Measurements from ENCODE around the gene PC.

Gene PC

DNA sequence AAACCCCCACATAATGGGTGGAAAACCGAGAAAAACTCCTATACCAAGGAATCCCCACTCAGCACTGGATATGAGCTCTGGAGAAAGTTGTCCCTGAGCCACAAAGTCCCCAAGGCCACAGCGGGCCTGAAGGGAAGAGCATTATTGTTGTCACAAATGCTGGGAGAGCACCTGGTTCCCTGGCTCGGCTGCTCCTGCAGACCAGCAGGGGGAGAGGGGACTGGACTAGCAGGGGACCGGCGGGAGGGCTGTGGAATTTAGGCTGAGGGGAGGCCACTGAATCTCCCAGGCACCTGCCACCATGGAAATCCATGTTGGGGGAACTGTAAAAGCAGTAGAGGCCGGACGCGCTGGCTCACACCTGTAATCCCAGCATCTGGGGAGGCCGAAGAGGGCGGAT, 7.0 kb downstream of the PC start:
- H3K27me3 ChIP-seq (ENCODE audit: low read depth, low read length): no peaks in the 10 kb centered on the region
- no peaks in the 10 kb centered on the region for H3K9me3 ChIP-seq (ENCODE audit: control insufficient read depth in 1 of 2, low read length in 2 of 2)
- no peaks in the 10 kb centered on the region for H3K4me1 ChIP-seq (ENCODE audit: control insufficient read depth in 1 of 2, insufficient read depth in 2 of 2, low read length in 2 of 2)
- no peaks in the 10 kb centered on the region for H3K36me3 ChIP-seq (ENCODE audit: control insufficient read depth in 1 of 2, insufficient read depth in 2 of 2, low read length in 2 of 2)
- no peak overlapping the region for H3K4me3 ChIP-seq (ENCODE audit: low read depth in 1 of 2, low read length in 2 of 2)
- H3K27ac ChIP-seq (ENCODE audit: low read length): no peak overlapping the region

DNA sequence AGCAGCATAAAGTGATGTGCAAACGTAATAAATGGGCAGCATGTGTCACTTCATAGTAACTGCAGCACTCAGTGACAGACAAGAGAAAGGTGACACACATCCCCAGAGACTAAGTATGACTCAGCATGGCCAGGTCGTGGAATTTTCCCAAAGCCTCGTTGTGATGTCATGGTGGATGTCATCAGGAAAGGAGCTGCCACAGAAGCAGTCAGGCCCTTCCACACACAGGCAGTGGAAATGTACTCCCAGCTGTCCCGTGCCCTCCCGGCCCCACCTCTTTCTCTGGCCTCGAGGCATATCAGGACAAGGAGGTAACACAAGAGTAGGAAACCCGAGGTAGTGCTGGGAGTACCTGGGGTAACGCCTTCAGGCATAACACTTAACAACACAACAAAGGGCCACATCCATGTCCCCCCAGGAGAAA, 8.1 kb downstream of the PC start:
- Histone ChIP-seq H3K27me3 (ENCODE audit: low read depth, low read length) (no peaks in the 10 kb centered on the region), H3K4me1 (ENCODE audit: control insufficient read depth in 1 of 2, insufficient read depth in 2 of 2, low read length in 2 of 2) (no peaks in the 10 kb centered on the region), H3K9me3 (ENCODE audit: control insufficient read depth in 1 of 2, low read length in 2 of 2) (no peaks in the 10 kb centered on the region), H3K36me3 (ENCODE audit: control insufficient read depth in 1 of 2, insufficient read depth in 2 of 2, low read length in 2 of 2) (no peaks in the 10 kb centered on the region), H3K27ac (ENCODE audit: low read length) (no peak overlapping the region), H3K4me3 (ENCODE audit: low read depth in 1 of 2, low read length in 2 of 2) (no peak overlapping the region)

DNA sequence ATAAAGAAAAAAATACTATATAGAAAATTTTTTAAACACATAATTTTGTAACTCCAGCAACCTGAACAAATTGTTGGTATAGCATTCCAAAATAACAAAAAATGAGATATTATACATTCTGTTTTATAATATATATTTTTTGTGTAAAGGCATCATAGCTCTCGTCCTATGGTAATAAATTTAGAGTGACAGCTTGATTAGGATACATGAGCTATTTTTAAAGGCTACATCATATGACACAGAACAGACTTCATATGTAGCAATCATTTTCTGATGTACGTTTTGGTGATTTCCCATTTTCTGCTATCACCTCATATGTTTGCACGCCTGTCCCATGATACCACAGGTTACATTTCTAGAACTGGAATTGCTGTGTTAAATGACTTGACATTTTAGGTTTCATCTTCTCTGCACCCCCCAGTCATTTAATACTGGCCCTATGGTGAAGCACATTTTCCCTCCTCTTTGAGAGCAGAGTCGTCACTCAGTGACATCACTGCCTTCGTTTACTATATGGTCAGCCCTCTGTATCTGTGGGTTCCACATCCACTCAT, 19.5 kb downstream of the PC start:
- H3K27me3 ChIP-seq (ENCODE audit: low read depth, low read length): no peaks in the 10 kb centered on the region
- no peaks in the 10 kb centered on the region for H3K9me3 ChIP-seq (ENCODE audit: control insufficient read depth in 1 of 2, low read length in 2 of 2)
- no peaks in the 10 kb centered on the region for H3K4me1 ChIP-seq (ENCODE audit: control insufficient read depth in 1 of 2, insufficient read depth in 2 of 2, low read length in 2 of 2)
- no peaks in the 10 kb centered on the region for H3K36me3 ChIP-seq (ENCODE audit: control insufficient read depth in 1 of 2, insufficient read depth in 2 of 2, low read length in 2 of 2)
- H3K4me3 ChIP-seq (ENCODE audit: low read depth in 1 of 2, low read length in 2 of 2): no peak overlapping the region
- H3K27ac ChIP-seq (ENCODE audit: low read length): no peak overlapping the region

DNA sequence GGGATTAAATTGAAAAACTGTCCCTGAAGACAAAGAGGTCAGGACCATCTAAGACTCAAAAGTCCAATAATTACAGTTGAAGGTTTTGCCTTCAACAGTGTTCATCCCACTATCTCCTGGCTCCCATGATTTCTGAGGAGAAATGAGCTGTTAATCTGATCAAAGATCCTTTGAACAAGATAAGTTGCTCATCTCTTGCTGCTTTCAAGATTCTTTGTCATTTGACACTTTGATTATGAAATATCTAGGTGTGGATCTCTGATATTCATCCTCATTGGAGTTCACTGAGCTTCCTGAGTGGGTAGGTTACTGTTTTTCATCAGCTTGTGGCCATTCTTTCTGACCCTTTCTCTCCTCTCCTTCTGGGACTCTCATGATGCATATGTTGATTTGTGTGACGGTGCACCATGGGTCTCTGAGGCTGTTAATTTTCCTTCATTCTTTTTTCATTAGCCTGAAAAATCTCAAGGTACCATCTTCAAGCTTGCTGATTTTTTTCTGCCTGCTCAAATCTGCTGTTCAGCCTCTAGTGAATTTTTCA, 20.9 kb downstream of the PC start:
- Histone ChIP-seq H3K27me3 (ENCODE audit: low read depth, low read length) (no peaks in the 10 kb centered on the region), H3K27ac (ENCODE audit: low read length) (no peak overlapping the region), H3K4me3 (ENCODE audit: low read depth in 1 of 2, low read length in 2 of 2) (no peak overlapping the region), H3K9me3 (ENCODE audit: control insufficient read depth in 1 of 2, low read length in 2 of 2) (no peaks in the 10 kb centered on the region), H3K4me1 (ENCODE audit: control insufficient read depth in 1 of 2, insufficient read depth in 2 of 2, low read length in 2 of 2) (no peaks in the 10 kb centered on the region), H3K36me3 (ENCODE audit: control insufficient read depth in 1 of 2, insufficient read depth in 2 of 2, low read length in 2 of 2) (no peaks in the 10 kb centered on the region)

DNA sequence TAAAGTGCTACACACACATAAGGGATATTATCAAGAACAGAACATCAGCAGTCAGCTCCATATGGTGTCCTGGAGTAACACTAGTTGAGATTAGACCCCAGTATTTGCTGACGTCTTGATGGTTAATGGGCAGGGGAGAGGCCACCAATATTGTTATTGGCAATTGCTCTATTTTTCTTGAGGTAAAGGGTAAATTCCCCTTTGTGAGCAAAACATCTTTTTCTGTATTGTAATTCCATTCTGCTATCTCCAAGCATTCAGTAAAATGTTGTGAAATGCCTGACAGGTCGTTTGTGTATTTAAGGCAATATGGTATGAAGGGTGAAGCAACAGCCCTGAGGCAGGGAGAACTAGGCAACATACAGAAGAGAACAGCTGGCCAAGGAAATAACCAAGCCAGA, 21.9 kb downstream of the PC start:
- Histone ChIP-seq H3K4me1 (ENCODE audit: control insufficient read depth in 1 of 2, insufficient read depth in 2 of 2, low read length in 2 of 2) (no peaks in the 10 kb centered on the region), H3K4me3 (ENCODE audit: low read depth in 1 of 2, low read length in 2 of 2) (no peak overlapping the region)

DNA sequence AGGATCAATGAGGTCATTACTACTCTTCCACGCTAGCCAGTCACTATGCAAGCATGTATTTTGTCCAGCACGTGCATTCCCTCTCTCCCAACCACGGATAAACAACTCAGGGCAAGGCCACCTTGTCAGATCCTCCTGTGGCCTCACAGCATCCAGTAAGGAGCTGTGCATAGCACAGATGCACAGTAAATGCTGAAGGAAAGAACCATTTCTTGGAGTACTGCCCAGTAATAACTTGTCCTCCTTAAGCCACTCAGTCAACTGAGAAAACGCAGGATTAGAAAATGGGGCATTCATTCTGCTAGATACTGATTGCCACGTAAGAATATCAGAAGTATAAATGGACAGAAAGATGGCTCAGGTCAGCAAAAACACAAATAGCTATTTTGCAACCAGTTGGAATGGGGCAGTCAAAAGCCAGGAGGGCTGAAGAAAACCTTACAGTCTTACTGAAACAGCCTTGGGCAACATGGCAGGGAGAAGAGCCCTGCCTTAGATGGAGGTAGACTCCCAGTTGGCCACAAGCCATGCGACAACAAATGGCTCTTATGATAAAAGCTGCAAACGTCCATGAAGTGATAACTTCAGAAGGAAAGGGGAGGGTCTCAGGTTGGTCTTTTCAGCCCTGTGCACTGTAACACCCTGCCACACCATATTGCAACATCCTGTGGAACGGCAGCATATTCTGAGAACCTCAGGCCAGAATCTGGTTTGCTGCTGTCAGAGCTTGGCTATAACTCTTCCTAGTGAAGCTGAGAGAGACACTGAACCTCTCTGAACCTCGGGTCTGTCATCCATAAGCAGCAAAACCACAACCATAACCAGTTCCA, 23.0 kb downstream of the PC start:
- no peaks in the 10 kb centered on the region for H3K9me3 ChIP-seq (ENCODE audit: control insufficient read depth in 1 of 2, low read length in 2 of 2)
- no peak overlapping the region for H3K4me3 ChIP-seq (ENCODE audit: low read depth in 1 of 2, low read length in 2 of 2)
- no peaks in the 10 kb centered on the region for H3K4me1 ChIP-seq (ENCODE audit: control insufficient read depth in 1 of 2, insufficient read depth in 2 of 2, low read length in 2 of 2)
- H3K36me3 ChIP-seq (ENCODE audit: control insufficient read depth in 1 of 2, insufficient read depth in 2 of 2, low read length in 2 of 2): no peaks in the 10 kb centered on the region
- no peaks in the 10 kb centered on the region for H3K27me3 ChIP-seq (ENCODE audit: low read depth, low read length)
- H3K27ac ChIP-seq (ENCODE audit: low read length): no peak overlapping the region

More for the DNA sequence above, 21.9 kb downstream of the PC start:
- Histone ChIP-seq H3K36me3 (ENCODE audit: control insufficient read depth in 1 of 2, insufficient read depth in 2 of 2, low read length in 2 of 2) (no peaks in the 10 kb centered on the region), H3K27ac (ENCODE audit: low read length) (no peak overlapping the region), H3K27me3 (ENCODE audit: low read depth, low read length) (no peaks in the 10 kb centered on the region), H3K9me3 (ENCODE audit: control insufficient read depth in 1 of 2, low read length in 2 of 2) (no peaks in the 10 kb centered on the region)

DNA sequence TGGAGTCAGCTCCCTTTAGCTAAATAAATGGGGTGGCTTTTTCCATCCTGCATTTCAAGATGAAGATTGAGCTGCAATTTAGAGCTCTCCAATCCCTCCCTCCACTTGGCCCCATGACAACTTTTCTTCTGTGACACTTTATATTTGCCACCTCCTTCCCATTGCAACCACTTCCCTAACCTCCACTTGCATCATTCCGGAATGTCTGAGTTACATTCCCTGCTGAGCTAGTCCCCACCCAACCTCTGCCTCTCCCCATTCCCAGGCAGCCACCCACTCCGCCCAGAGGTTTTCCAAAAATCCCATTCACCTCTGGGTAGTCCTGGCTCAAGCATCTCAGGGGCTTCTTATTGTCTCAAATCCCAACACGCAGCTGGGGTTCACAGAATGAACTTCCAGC, 24.7 kb downstream of the PC start:
- Histone ChIP-seq H3K27me3 (ENCODE audit: low read depth, low read length) (no peaks in the 10 kb centered on the region), H3K9me3 (ENCODE audit: control insufficient read depth in 1 of 2, low read length in 2 of 2) (no peaks in the 10 kb centered on the region), H3K4me3 (ENCODE audit: low read depth in 1 of 2, low read length in 2 of 2) (no peak overlapping the region), H3K27ac (ENCODE audit: low read length) (no peak overlapping the region), H3K36me3 (ENCODE audit: control insufficient read depth in 1 of 2, insufficient read depth in 2 of 2, low read length in 2 of 2) (no peaks in the 10 kb centered on the region), H3K4me1 (ENCODE audit: control insufficient read depth in 1 of 2, insufficient read depth in 2 of 2, low read length in 2 of 2) (no peaks in the 10 kb centered on the region)

DNA sequence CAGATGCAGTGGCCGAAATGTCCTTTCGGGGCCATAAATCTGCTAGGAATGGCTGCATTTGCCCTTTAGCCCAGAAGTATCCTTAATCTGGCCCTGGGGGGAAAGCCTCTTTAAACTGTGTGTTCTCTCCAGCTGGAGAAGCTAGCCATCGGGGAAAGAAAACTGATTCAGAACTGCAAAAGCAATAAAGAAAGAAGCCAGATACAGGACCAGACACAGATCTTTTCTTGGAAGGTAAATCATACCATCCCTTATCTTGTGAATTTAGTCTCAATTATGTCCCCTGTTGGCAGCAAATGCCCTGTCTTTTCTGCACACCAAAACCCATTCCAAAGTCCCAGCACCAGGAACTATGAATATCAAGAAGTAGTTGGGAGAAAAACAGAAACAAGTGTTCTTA, 25.6 kb downstream of the PC start:
- no peaks in the 10 kb centered on the region for H3K4me1 ChIP-seq (ENCODE audit: control insufficient read depth in 1 of 2, insufficient read depth in 2 of 2, low read length in 2 of 2)
- no peaks in the 10 kb centered on the region for H3K27me3 ChIP-seq (ENCODE audit: low read depth, low read length)

DNA sequence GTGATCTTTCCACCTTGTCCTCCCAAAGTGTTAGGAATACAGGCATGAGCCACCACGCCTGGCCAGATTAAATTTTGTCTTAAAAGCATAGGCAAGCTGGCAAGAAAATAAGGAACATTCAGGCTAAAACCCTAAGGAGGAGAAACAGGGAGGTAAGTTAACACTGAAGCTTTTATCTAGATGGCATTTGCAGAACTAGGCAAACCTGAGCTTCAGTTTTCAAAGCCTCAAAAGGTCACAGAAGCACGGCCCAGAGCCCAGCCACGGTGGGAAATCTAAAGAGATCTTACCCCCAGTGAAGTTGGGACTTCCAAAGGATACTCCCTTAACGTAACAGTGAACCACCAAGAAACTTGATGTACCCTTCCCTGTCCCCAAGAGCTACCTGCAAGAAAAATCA, 28.4 kb downstream of the PC start:
- Histone ChIP-seq H3K4me1 (ENCODE audit: control insufficient read depth in 1 of 2, insufficient read depth in 2 of 2, low read length in 2 of 2) (no peaks in the 10 kb centered on the region), H3K27ac (ENCODE audit: low read length) (no peak overlapping the region), H3K36me3 (ENCODE audit: control insufficient read depth in 1 of 2, insufficient read depth in 2 of 2, low read length in 2 of 2) (no peaks in the 10 kb centered on the region), H3K9me3 (ENCODE audit: control insufficient read depth in 1 of 2, low read length in 2 of 2) (no peaks in the 10 kb centered on the region), H3K4me3 (ENCODE audit: low read depth in 1 of 2, low read length in 2 of 2) (no peak overlapping the region), H3K27me3 (ENCODE audit: low read depth, low read length) (no peaks in the 10 kb centered on the region)

More for the DNA sequence above, 25.6 kb downstream of the PC start:
- no peak overlapping the region for H3K4me3 ChIP-seq (ENCODE audit: low read depth in 1 of 2, low read length in 2 of 2)
- H3K36me3 ChIP-seq (ENCODE audit: control insufficient read depth in 1 of 2, insufficient read depth in 2 of 2, low read length in 2 of 2): no peaks in the 10 kb centered on the region
- H3K27ac ChIP-seq (ENCODE audit: low read length): no peak overlapping the region
- no peaks in the 10 kb centered on the region for H3K9me3 ChIP-seq (ENCODE audit: control insufficient read depth in 1 of 2, low read length in 2 of 2)

DNA sequence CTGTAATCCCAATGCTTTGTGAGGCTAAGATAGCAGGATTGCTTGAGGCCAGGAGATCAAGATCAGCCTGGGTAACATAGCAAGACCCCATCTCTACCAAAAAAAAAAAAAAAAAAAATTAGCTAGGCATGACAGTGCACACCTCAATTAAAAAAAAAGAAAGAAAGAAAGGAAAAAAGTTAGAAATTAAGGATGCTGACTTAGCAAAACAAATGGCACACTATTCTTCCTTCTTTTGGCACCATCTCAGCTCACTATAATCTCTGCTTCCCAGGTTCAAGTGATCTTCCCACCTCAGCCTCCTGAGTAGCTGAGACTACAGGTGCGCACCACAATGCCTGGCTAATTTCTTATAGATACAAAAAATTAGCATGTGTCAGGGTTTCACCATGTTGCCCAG, 33.9 kb downstream of the PC start:
- Histone ChIP-seq H3K27ac (ENCODE audit: low read length) (no peak overlapping the region), H3K4me3 (ENCODE audit: low read depth in 1 of 2, low read length in 2 of 2) (no peak overlapping the region), H3K4me1 (ENCODE audit: control insufficient read depth in 1 of 2, insufficient read depth in 2 of 2, low read length in 2 of 2) (no peaks in the 10 kb centered on the region), H3K27me3 (ENCODE audit: low read depth, low read length) (no peaks in the 10 kb centered on the region), H3K36me3 (ENCODE audit: control insufficient read depth in 1 of 2, insufficient read depth in 2 of 2, low read length in 2 of 2) (no peaks in the 10 kb centered on the region), H3K9me3 (ENCODE audit: control insufficient read depth in 1 of 2, low read length in 2 of 2) (no peaks in the 10 kb centered on the region)

DNA sequence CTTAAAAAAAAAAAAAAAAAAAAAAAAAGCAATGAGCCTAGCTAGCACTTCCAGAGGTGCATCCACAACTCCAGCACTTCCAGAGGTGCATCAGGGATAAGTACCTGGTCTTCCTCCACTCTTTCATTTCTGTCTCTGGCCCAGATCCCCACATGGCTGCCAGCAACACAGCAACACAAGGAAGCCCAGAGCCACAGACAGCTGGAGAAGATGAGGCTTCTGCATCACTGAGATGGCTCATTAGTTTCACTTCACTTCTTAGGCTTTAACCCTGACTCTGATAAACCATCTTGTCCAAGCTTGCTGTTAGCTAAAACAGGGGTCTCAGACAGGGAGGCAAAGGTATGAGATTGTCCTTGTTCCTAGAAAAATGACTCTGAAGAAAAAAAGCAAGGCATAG, 35.6 kb downstream of the PC start:
- no peak overlapping the region for H3K4me3 ChIP-seq (ENCODE audit: low read depth in 1 of 2, low read length in 2 of 2)
- no peaks in the 10 kb centered on the region for H3K4me1 ChIP-seq (ENCODE audit: control insufficient read depth in 1 of 2, insufficient read depth in 2 of 2, low read length in 2 of 2)
- H3K27me3 ChIP-seq (ENCODE audit: low read depth, low read length): no peaks in the 10 kb centered on the region
- no peak overlapping the region for H3K27ac ChIP-seq (ENCODE audit: low read length)
- no peaks in the 10 kb centered on the region for H3K36me3 ChIP-seq (ENCODE audit: control insufficient read depth in 1 of 2, insufficient read depth in 2 of 2, low read length in 2 of 2)
- no peaks in the 10 kb centered on the region for H3K9me3 ChIP-seq (ENCODE audit: control insufficient read depth in 1 of 2, low read length in 2 of 2)

Data from muscle layer of duodenum (tissue), 2 donors.